ENCODE results near the gene SNRPD1. TPM values are rescaled to one million over a fixed set of nuclear protein-coding genes. Genes with fewer than 3 reads are reported as not detected.

SNRPD1 gene
- total and polyA plus RNA-seq, 9 of the 15 experiments (the other 6 are each of a cell fraction or from before 2014, with no cell fraction given) = 186 to 1,063 (median 313) TPM

DNA sequence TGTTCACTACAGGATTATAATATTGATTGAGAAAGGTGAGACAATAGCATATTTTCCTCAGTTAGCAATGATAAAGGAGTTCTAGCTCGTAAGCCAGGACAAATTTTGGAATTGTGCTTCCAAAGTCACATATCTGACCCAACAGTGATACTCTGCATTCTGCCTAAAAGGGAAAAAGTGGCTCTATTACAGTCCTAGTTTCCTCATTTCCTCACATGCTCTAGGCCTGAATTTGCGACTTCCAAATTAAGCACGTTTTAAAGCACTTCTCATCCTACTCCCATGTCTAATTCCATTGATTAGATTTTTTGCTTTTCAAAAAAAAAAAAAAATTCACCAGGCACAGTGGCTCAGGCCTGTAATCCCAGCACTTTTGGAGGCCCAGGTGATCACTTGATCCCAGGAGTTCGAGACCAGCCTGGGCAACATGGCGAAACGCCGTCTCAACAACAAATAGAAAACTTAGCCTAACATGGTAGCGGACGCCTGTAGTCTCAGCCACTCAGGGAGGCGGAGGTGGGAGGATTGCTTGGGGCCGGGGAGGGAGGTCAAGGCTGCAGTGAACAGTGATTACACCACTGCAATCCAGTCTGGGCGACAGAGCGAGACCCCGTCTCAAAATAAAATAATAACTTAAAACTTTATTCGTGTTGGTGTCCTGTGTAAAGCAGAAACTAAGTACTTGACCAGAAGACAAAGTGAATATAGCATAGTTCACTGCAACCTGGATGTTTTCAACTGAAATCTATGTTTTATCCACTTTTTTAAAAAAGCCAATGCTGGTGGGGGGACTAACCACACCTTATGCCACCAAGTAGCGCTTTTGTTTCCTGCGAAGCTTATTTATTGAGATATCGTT, 13.2 kb upstream of the SNRPD1 start (continued):
- TF ChIP-seq GTF2E2 (tag; IDR thresholded peaks at IDR 0.05) (no peak), STAT5B (CRISPR knock-in tag; IDR thresholded peaks at IDR 0.05) (no peak), SNIP1 (IDR thresholded peaks at IDR 0.05; ENCODE audit: low read depth) (no peak), DIDO1 (tag; IDR thresholded peaks at IDR 0.05; ENCODE audit: low read depth) (no peak), ZNF124 (CRISPR knock-in tag; IDR thresholded peaks at IDR 0.05) (no peak), ZKSCAN1 (IDR thresholded peaks at IDR 0.05; ENCODE audit: low read depth, low read length) (no peak), MTA1 (IDR thresholded peaks at IDR 0.05; ENCODE audit: borderline replicate concordance) (no peak), ZNF589 (CRISPR knock-in tag; IDR thresholded peaks at IDR 0.05; ENCODE audit: low read depth) (no peak), BHLHE40 (IDR thresholded peaks at IDR 0.05; ENCODE audit: low read length) (no peak), ILF3 (IDR thresholded peaks at IDR 0.05; ENCODE audit: borderline replicate concordance) (no peak)
- TF ChIP-seq, protein P1, sequence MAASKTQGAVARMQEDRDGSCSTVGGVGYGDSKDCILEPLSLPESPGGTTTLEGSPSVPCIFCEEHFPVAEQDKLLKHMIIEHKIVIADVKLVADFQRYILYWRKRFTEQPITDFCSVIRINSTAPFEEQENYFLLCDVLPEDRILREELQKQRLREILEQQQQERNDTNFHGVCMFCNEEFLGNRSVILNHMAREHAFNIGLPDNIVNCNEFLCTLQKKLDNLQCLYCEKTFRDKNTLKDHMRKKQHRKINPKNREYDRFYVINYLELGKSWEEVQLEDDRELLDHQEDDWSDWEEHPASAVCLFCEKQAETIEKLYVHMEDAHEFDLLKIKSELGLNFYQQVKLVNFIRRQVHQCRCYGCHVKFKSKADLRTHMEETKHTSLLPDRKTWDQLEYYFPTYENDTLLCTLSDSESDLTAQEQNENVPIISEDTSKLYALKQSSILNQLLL (CRISPR knock-in tag; IDR thresholded peaks at IDR 0.05; ENCODE audit: borderline replicate concordance) = no peak
- TF ChIP-seq, protein P2, sequence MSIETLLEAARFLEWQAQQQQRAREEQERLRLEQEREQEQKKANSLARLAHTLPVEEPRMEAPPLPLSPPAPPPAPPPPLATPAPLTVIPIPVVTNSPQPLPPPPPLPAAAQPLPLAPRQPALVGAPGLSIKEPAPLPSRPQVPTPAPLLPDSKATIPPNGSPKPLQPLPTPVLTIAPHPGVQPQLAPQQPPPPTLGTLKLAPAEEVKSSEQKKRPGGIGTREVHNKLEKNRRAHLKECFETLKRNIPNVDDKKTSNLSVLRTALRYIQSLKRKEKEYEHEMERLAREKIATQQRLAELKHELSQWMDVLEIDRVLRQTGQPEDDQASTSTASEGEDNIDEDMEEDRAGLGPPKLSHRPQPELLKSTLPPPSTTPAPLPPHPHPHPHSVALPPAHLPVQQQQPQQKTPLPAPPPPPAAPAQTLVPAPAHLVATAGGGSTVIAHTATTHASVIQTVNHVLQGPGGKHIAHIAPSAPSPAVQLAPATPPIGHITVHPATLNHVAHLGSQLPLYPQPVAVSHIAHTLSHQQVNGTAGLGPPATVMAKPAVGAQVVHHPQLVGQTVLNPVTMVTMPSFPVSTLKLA (conservative IDR thresholded peaks at IDR 0.05) = peak in 1 of 2 experiments; percentile 32; a peak in 1 of 4 replicates
- TF ChIP-seq, protein P3, sequence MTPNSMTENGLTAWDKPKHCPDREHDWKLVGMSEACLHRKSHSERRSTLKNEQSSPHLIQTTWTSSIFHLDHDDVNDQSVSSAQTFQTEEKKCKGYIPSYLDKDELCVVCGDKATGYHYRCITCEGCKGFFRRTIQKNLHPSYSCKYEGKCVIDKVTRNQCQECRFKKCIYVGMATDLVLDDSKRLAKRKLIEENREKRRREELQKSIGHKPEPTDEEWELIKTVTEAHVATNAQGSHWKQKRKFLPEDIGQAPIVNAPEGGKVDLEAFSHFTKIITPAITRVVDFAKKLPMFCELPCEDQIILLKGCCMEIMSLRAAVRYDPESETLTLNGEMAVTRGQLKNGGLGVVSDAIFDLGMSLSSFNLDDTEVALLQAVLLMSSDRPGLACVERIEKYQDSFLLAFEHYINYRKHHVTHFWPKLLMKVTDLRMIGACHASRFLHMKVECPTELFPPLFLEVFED (CRISPR knock-in tag; conservative IDR thresholded peaks at IDR 0.05) = no peak
- TF ChIP-seq, protein P4, sequence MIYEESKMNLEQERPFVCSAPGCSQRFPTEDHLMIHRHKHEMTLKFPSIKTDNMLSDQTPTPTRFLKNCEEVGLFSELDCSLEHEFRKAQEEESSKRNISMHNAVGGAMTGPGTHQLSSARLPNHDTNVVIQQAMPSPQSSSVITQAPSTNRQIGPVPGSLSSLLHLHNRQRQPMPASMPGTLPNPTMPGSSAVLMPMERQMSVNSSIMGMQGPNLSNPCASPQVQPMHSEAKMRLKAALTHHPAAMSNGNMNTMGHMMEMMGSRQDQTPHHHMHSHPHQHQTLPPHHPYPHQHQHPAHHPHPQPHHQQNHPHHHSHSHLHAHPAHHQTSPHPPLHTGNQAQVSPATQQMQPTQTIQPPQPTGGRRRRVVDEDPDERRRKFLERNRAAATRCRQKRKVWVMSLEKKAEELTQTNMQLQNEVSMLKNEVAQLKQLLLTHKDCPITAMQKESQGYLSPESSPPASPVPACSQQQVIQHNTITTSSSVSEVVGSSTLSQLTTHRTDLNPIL (CRISPR knock-in tag; IDR thresholded peaks at IDR 0.05) = no peak
- TF ChIP-seq, protein P5, sequence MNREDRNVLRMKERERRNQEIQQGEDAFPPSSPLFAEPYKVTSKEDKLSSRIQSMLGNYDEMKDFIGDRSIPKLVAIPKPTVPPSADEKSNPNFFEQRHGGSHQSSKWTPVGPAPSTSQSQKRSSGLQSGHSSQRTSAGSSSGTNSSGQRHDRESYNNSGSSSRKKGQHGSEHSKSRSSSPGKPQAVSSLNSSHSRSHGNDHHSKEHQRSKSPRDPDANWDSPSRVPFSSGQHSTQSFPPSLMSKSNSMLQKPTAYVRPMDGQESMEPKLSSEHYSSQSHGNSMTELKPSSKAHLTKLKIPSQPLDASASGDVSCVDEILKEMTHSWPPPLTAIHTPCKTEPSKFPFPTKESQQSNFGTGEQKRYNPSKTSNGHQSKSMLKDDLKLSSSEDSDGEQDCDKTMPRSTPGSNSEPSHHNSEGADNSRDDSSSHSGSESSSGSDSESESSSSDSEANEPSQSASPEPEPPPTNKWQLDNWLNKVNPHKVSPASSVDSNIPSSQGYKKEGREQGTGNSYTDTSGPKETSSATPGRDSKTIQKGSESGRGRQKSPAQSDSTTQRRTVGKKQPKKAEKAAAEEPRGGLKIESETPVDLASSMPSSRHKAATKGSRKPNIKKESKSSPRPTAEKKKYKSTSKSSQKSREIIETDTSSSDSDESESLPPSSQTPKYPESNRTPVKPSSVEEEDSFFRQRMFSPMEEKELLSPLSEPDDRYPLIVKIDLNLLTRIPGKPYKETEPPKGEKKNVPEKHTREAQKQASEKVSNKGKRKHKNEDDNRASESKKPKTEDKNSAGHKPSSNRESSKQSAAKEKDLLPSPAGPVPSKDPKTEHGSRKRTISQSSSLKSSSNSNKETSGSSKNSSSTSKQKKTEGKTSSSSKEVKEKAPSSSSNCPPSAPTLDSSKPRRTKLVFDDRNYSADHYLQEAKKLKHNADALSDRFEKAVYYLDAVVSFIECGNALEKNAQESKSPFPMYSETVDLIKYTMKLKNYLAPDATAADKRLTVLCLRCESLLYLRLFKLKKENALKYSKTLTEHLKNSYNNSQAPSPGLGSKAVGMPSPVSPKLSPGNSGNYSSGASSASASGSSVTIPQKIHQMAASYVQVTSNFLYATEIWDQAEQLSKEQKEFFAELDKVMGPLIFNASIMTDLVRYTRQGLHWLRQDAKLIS (CRISPR knock-in tag; IDR thresholded peaks at IDR 0.05) = no peak
- TF ChIP-seq, protein P6, sequence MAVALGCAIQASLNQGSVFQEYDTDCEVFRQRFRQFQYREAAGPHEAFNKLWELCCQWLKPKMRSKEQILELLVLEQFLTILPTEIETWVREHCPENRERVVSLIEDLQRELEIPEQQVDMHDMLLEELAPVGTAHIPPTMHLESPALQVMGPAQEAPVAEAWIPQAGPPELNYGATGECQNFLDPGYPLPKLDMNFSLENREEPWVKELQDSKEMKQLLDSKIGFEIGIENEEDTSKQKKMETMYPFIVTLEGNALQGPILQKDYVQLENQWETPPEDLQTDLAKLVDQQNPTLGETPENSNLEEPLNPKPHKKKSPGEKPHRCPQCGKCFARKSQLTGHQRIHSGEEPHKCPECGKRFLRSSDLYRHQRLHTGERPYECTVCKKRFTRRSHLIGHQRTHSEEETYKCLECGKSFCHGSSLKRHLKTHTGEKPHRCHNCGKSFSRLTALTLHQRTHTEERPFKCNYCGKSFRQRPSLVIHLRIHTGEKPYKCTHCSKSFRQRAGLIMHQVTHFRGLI (CRISPR knock-in tag; IDR thresholded peaks at IDR 0.05) = no peak

Measured in K562 (cell line).